H1 (cell line): Measurements from ENCODE around the gene DCAF15. TPM values are rescaled to one million over a fixed set of nuclear protein-coding genes. Genes with fewer than 3 reads are reported as not detected.
A peak's percentile ranks its signal among the peaks of the same experiment; 100 is the strongest.

Source experiments
- CTCF ChIA-PET: fragments of 300-600 bp; sonication (Branson Sonifier 250); formaldehyde crosslinking; loops from one replicate; lab custom pipeline; 2021; ENCODE audit not compliant: partially characterized antibody; lab: Charles Lee
- POLR2A ChIA-PET: fragments of 300-600 bp; sonication (Branson Sonifier 250); formaldehyde crosslinking; loops from one replicate; lab custom pipeline; 2021; ENCODE audit warnings: inconsistent platforms; ENCODE audit not compliant: partially characterized antibody; lab: Charles Lee
- DNase-seq, 2 experiments: peaks; one replicate each; pipeline versions ENCODE4 v3.0.0 to v3.0.0-alpha.2; 2010 to 2022; ENCODE audit warnings: low spot score in 2 of 2, low read depth in 1 of 2, mixed read lengths in 1 of 2
- FAIRE-seq: peaks from 2 replicates; lab custom pipeline; 2011; peaks lifted over from hg19 to GRCh38; lab: Jason Lieb, UNC
- H2AFZ ChIP-seq: 2 replicates; pipeline ENCODE4 v1.8.1; 2012; ENCODE audit warnings: low read length, inconsistent platforms
- H2AK5ac ChIP-seq: 2 replicates; pipeline ENCODE4 v1.6.1; 2013; ENCODE audit warnings: low read depth, low read length
- H2BK120ac ChIP-seq: replicated peaks from 2 replicates; pipeline ENCODE3; 2013; ENCODE audit warnings: low read depth, low read length, inconsistent platforms
- H2BK12ac ChIP-seq: 2 replicates; pipeline ENCODE4 v1.6.1; 2013; ENCODE audit warnings: low read depth, low read length
- H2BK15ac ChIP-seq: 2 replicates; pipeline ENCODE4 v1.6.1; 2013; ENCODE audit warnings: low read length
- H2BK20ac ChIP-seq: 2 replicates; pipeline ENCODE4 v1.6.1; 2013; ENCODE audit warnings: low read length
- H2BK5ac ChIP-seq: 2 replicates; pipeline ENCODE4 v1.6.1; 2013; ENCODE audit warnings: low read depth, low read length
- H3K14ac ChIP-seq: 2 replicates; pipeline ENCODE4 v1.6.1; 2013; ENCODE audit warnings: inconsistent platforms; ENCODE audit not compliant: insufficient read length
- H3K18ac ChIP-seq: 2 replicates; pipeline ENCODE4 v1.6.1; 2013; ENCODE audit warnings: low read length; ENCODE audit errors: extremely low read depth
- H3K23ac ChIP-seq: 2 replicates; pipeline ENCODE4 v1.6.1; 2013; ENCODE audit warnings: inconsistent platforms; ENCODE audit not compliant: insufficient read length
- H3K23me2 ChIP-seq: 2 replicates; pipeline ENCODE4 v1.6.1; 2013; ENCODE audit warnings: low read depth, low read length
- H3K27ac ChIP-seq: 2 replicates; pipeline ENCODE4 v1.6.1; 2011; ENCODE audit warnings: low read depth, low read length, inconsistent platforms
- H3K27me3 ChIP-seq, 4 experiments: replicated peaks in 1 of 4; 1 replicate in 1 of 4; 2 replicates in 3 of 4; pipeline versions ENCODE4 v1.6.1 to v1.8.1; 2011 to 2013; ENCODE audit warnings: low read length in 3 of 4, mild to moderate bottlenecking in 3 of 4, inconsistent platforms in 2 of 4, mixed read lengths in 2 of 4, moderate library complexity in 1 of 4; ENCODE audit not compliant: control insufficient read depth in 3 of 4, insufficient read depth in 3 of 4; ENCODE audit errors: extremely low read depth in 1 of 4
- H3K36me3 ChIP-seq, 4 experiments: 2 replicates each; pipeline versions ENCODE4 v1.6.1 to v1.8.1; 2011 to 2013; ENCODE audit warnings: mild to moderate bottlenecking in 4 of 4, low read length in 3 of 4, moderate library complexity in 2 of 4, control low read depth in 1 of 4, inconsistent platforms in 1 of 4; ENCODE audit not compliant: insufficient read depth in 4 of 4, control insufficient read depth in 2 of 4
- H3K4ac ChIP-seq: replicated peaks from 2 replicates; pipeline ENCODE3; 2013; ENCODE audit warnings: low read length, low read depth, mixed read lengths, inconsistent platforms; ENCODE audit not compliant: insufficient read length
- H3K4me1 ChIP-seq, 4 experiments: replicated peaks in 1 of 4; 1 replicate in 1 of 4; 2 replicates in 3 of 4; pipeline versions ENCODE4 v1.6.1 to v1.8.1; 2011 to 2013; ENCODE audit warnings: low read length in 3 of 4, inconsistent platforms in 2 of 4, mixed read lengths in 1 of 4; ENCODE audit not compliant: insufficient read depth in 4 of 4, control insufficient read depth in 3 of 4
- H3K4me2 ChIP-seq, 2 experiments: 2 replicates each; pipeline versions ENCODE4 v1.6.1 to v1.8.1; 2011 to 2013; ENCODE audit warnings: low read depth in 2 of 2, low read length in 2 of 2, control low read depth in 1 of 2, inconsistent platforms in 1 of 2, mild to moderate bottlenecking in 1 of 2; ENCODE audit not compliant: insufficient read depth in 1 of 2
- H3K4me3 ChIP-seq, 4 experiments: fragments of 200-600, 300-600 bp in 1 of 4; sonication (generic), shearing (Covaris generic), sonication (Bioruptor Twin) in 1 of 4; 2 replicates each; pipeline versions ENCODE4 v1.5.1 to v1.8.1; 2011 to 2016; ENCODE audit warnings: low read length in 4 of 4, low read depth in 3 of 4, control low read depth in 2 of 4, inconsistent platforms in 2 of 4, mild to moderate bottlenecking in 2 of 4, mixed read lengths in 1 of 4, moderate library complexity in 1 of 4; ENCODE audit not compliant: insufficient read depth in 2 of 4; ENCODE audit errors: extremely low read depth in 1 of 4
- H3K56ac ChIP-seq: replicated peaks from 2 replicates; pipeline ENCODE3; 2013; ENCODE audit warnings: low read depth, mild to moderate bottlenecking, mixed read lengths, low read length, inconsistent platforms; ENCODE audit not compliant: insufficient read length
- H3K79me1 ChIP-seq: 2 replicates; pipeline ENCODE4 v1.6.1; 2013; ENCODE audit warnings: low read depth, low read length, control low read depth
- H3K79me2 ChIP-seq, 2 experiments: 2 replicates each; pipeline versions ENCODE4 v1.6.1 to v1.8.1; 2012 to 2013; ENCODE audit warnings: low read length in 2 of 2, mild to moderate bottlenecking in 2 of 2, inconsistent platforms in 1 of 2; ENCODE audit not compliant: insufficient read depth in 2 of 2, control insufficient read depth in 1 of 2
- H3K9ac ChIP-seq, 4 experiments: replicated peaks in 1 of 4; 1 replicate in 1 of 4; 2 replicates in 3 of 4; pipeline versions ENCODE4 v1.6.1 to v1.8.1; 2011 to 2013; ENCODE audit warnings: low read depth in 3 of 4, low read length in 3 of 4, control low read depth in 2 of 4, mild to moderate bottlenecking in 2 of 4, moderate library complexity in 2 of 4, inconsistent platforms in 1 of 4; ENCODE audit errors: extremely low read depth in 1 of 4
- H3K9me3 ChIP-seq, 2 experiments: 2 replicates each; pipeline versions ENCODE4 v1.6.1 to v1.8.1; 2012 to 2013; ENCODE audit warnings: mild to moderate bottlenecking in 2 of 2, moderate library complexity in 2 of 2, control low read depth in 1 of 2, inconsistent platforms in 1 of 2, low read depth in 1 of 2, low read length in 1 of 2, mixed read lengths in 1 of 2; ENCODE audit not compliant: insufficient read depth in 2 of 2
- H4K20me1 ChIP-seq, 2 experiments: replicated peaks in 1 of 2; 2 replicates each; pipeline versions ENCODE3 to v1.8.1; 2011 to 2013; ENCODE audit warnings: inconsistent platforms in 2 of 2, low read length in 2 of 2, mild to moderate bottlenecking in 1 of 2; ENCODE audit not compliant: insufficient read depth in 2 of 2, control insufficient read depth in 1 of 2
- H4K5ac ChIP-seq: 2 replicates; pipeline ENCODE4 v1.6.1; 2013; ENCODE audit warnings: low read length, low read depth, mixed read lengths, inconsistent platforms; ENCODE audit not compliant: insufficient read length
- H4K8ac ChIP-seq: 2 replicates; pipeline ENCODE4 v1.8.0; 2013; ENCODE audit warnings: mild to moderate bottlenecking, moderate library complexity, low read length, inconsistent platforms; ENCODE audit not compliant: insufficient read depth; ENCODE audit errors: extremely low read depth
- H4K91ac ChIP-seq: replicated peaks from 2 replicates; pipeline ENCODE3; 2013; ENCODE audit warnings: low read length, mixed read lengths, inconsistent platforms; ENCODE audit not compliant: insufficient read length
- EGR1 ChIP-seq: IDR thresholded peaks from 2 replicates; pipeline ENCODE4 v1.6.1; 2011; ENCODE audit warnings: low read depth, low read length, borderline replicate concordance
- POLR2AphosphoS5 ChIP-seq: IDR thresholded peaks from 2 replicates; pipeline ENCODE4 v1.6.1; 2011; ENCODE audit warnings: low read depth, low read length
- WGBS, 2 experiments: shearing (Covaris generic) in 1 of 2; methylation state at CpG; one replicate each; pipeline versions ENCODE4 v1.1.6 to v1.1.7; 2013 to 2015; ENCODE audit warnings: low lambda C conversion rate in 2 of 2, mixed read lengths in 2 of 2, inconsistent platforms in 1 of 2, low coverage in 1 of 2, missing lambda C conversion rate in 1 of 2; ENCODE audit not compliant: insufficient replicate concordance in 2 of 2, insufficient coverage in 1 of 2, insufficient read length in 1 of 2; ENCODE audit errors: extremely low coverage in 1 of 2, missing lambda C conversion rate in 1 of 2; 5-methylcytosine and 5-hydroxymethylcytosine counted together
- polyA plus RNA-seq, 7 experiments: library from polyadenylated mRNA; depleted of rRNA in 3 of 7; stranded (reverse) in 5 of 7; unstranded in 2 of 7; fragments of >200 nt in 5 of 7; fragments of 200-250 nt in 2 of 7; gene quantifications; 1 replicate in 5 of 7; 2 replicates in 1 of 7; 4 replicates in 1 of 7; pipeline versions ENCODE4 v1.2.1 to v1.2.3, GENCODE V29; 2011 to 2013; ENCODE audit warnings: missing spikeins in 2 of 7, mixed read lengths in 2 of 7
- total RNA-seq: library from RNA; stranded (reverse); fragmentation: NEBNext Ultra II Directional; extraction: Animal tissue kit (Norgen Biotek cat#: 25700); gene quantifications from 2 replicates; pipeline ENCODE4 v1.2.1, GENCODE V29; 2021

The DCAF15 gene
- total and polyA plus RNA-seq, 2 of the 8 experiments (the other 6 are each of a cell fraction or from before 2014, with no cell fraction given), result 68.7 to 80.8 TPM

DNA sequence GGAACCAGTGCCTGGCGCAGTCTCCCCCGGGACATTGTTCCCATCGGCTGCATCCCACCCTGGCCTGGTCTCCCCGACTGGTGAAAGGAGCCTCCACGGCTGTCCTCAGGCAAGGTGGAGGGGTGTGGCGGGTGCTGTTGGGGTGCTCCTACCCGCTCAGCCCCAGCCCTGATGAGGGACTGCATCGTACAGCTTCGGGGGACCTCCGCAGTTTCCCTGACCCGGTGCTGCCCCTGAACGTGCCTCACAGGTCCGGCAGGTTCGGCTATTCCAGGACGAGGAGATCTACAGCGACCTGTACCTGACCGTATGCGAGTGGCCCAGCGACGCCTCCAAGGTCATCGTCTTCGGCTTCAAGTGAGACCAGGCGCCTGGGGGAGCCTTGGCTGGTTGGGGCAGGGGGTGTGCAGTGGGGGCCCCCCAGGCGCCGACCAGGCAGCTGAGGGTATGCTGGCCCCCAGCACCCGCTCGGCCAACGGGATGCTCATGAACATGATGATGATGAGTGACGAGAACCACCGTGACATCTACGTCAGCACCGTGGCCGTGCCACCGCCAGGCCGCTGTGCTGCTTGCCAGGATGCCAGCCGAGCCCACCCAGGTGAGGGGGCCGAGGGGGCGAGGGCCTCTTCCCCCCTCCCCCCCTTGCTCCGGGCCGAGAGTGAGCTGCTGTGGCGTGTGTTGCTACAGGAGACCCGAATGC lies 3.5 kb downstream of the DCAF15 start:
- Histone ChIP-seq H4K8ac (no peak overlapping the region), H3K79me2 (peaks cover 0 to 19% of the 10 kb centered on the region in 2 experiments; a peak in 3 of 4 replicates), H3K36me3 (peaks cover 20 to 45% (median 40%) of the 10 kb centered on the region in 4 experiments), H2BK20ac (no peak overlapping the region), H3K9me3 (no peaks in the 10 kb centered on the region), H3K23ac (no peak overlapping the region), H3K56ac (no peak overlapping the region), H3K4ac (no peak overlapping the region), H4K5ac (no peak overlapping the region), H3K14ac (no peak overlapping the region), H2AFZ (no peak overlapping the region), H2BK5ac (no peak overlapping the region), H3K4me3 (no peak overlapping the region), H3K27ac (no peak overlapping the region), H3K9ac (no peak overlapping the region), H3K4me2 (no peak overlapping the region), H2AK5ac (no peak overlapping the region), H2BK120ac (no peak overlapping the region), H3K18ac (no peak overlapping the region), H4K20me1 (peaks cover 0 to 16% of the 10 kb centered on the region in 2 experiments), H3K4me1 (peaks cover 0 to 7% (median 3%) of the 10 kb centered on the region in 4 experiments; a peak in 6 of 7 replicates), H3K27me3 (no peaks in the 10 kb centered on the region), H4K91ac (no peak overlapping the region), H2BK15ac (no peak overlapping the region), H2BK12ac (no peak overlapping the region), H3K23me2 (peaks cover 9% of the 10 kb centered on the region), H3K79me1 (peaks cover 13% of the 10 kb centered on the region)
- ChIA-PET POLR2A (interaction anchor here (0.8 to 4.3 kb wide), 9 partner anchors 16 to 42 kb away, joined by 3 to 35 read pairs (median 3); partner anchors contain the start of gene PODNL1), CTCF (interaction anchor here (1.0 to 7.8 kb wide), 8 partner anchors 19 to 118 kb away, joined by 3 to 77 read pairs (median 3); no protein-coding TSS in a partner anchor)
- no peak for DNase-seq
- FAIRE-seq, result no peak
- no peak for TF ChIP-seq EGR1
- peak; percentile 59; the same call in 1 of the 2 replicates for TF ChIP-seq POLR2AphosphoS5
- 95% methylated on average over 39 of the region's 42 CpGs; no CpG with 5 or more reads in 1 of the 2 experiments for WGBS, 2 experiments
